GM19467 (cell line): ENCODE data around the gene VASP.

Experiments
- ATAC-seq: cut with Tn5 transposase; IDR thresholded peaks from one replicate; pipeline ENCODE4 v1.9.1; 2021; ENCODE audit warnings: mild to moderate bottlenecking, moderate library complexity; ENCODE audit not compliant: unreplicated experiment

Gene VASP

GRCh38 chr19:45506989-45507871 lies at the start of gene VASP:
Gene VASP (plus strand): TSS chr19:45507479. CDS start chr19:45507772, 293 bp downstream.
- peak; percentile 43 for ATAC-seq

- no peak for ATAC-seq
These were observed 49.5 kb upstream of the VASP start for GRCh38 chr19:45457776-45458175.

GRCh38 chr19:45460807-45461347 lies 46.4 kb upstream of the VASP start:
- ATAC-seq = no peak

- ATAC-seq = no peak
These were observed 45.1 kb upstream of the VASP start for GRCh38 chr19:45462174-45462573.

DNA sequence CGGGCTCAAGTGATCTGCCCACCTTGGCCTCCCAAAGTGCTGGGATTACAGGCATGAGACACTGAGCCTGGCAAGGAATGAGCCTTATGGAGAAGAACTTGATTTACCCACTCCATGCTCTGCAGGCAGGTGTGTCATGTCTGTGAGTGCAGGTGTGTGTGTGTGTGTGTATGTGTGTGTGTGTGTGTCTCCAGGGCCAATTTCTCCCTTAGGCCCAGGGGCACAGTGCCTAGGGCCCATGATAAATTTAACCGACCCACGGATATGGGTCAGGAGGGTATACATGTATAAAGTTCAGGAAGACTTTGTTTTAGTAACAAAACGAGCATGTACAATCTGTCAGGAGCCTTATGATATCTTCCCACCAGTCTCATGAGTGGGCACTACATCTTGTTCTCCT lies 44.0 kb upstream of the VASP start:
- no peak for ATAC-seq

DNA sequence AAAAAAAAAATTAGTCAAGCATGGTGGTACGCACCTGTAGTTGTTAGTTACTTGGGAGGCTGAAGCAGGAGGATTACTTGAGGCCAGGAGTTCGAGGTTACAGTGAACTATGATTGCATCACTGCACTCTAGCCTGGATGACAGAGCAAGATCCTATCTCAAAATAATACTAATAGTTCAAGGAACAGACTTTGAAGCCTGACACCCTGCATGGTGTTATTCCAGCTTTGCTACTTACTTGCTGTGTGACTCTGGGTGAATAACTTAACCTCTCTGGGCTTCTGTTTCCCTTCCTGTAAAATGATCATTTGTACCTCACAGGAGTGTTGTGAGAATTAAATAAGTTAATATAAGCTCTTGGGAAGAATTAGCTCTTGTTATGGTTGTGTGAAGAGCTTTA lies 43.0 kb upstream of the VASP start:
- no peak for ATAC-seq

DNA sequence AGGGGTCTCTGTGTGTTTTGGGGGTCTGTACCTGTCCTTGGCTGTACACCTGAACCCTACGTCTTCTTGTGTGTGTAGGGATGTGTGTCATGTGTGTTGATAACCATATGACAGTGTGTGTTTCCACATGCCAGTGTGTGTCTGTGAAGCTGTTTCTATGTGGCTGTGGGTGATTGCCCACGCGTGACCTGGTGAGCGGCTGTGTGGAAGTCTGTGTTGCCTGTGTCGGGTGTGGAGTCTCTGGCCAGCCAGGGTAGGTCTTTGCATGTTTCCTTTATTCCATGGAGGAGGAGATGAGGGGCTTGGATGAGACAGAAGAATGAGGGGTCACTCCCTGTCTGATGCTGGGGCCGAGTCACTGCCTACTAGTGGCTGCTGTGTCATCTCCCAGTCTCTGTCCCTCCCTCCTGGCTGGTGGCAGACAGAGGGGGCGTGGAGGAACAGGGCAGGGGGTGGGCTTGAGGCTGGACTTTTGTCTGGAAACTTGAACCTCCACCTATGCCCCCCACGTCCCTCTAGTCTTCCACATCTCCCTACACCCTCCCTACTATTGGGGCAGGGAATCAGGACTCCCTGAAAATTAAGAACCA lies 42.3 kb upstream of the VASP start:
- no peak for ATAC-seq

DNA sequence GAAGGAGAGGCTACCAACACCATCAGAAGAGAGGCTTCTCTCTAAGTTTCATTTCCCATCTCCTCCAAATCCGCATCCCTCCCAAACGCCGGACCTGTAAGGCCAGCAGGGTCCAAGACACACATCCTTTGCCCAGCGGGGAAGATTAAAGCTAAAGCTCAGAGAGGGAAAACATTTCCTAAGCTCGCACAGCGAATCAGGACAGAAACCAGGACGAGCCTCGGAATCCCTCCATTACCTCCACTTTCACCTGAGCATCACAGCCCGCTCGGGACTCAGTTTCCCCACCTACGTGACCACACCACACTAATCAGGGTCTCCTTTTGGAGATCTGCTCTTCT lies 40.2 kb upstream of the VASP start:
- ATAC-seq = no peak

DNA sequence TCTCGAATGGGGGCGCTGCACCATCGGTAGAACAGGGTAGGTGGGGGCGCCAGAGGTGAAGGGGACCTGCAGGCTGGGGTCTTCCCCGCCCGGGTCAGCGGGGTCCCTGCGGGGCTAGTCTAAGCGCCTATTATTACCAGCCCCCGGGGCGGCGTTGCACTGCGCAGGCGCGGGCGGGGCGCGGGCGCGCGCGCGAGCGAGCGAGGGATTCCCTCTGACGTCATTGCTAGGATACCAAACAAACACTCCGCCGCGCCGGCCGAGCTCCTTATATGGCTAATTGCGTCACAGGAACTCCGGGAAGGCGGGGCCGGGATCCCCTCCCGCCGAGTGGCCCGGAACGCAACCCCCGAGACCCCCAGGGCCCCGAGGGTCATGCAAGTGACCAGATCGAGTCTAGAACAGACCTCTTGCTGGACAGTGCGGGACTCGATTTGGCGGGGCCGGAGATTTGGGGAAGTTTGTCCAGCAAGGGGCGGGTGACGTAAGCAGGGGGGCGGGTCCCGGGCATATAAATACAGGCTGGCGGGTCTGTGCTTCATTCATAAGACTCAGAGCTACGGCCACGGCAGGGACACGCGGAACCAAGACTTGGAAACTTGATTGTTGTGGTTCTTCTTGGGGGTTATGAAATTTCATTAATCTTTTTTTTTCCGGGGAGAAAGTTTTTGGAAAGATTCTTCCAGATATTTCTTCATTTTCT lies 39.7 kb upstream of the VASP start, which contains the start of gene FOSB:
TSS of gene FOSB (plus strand) at position 541 of the 703 bp plus-strand sequence. CDS start 591 bp downstream, outside the sequence.
- peak; percentile 52 for ATAC-seq

DNA sequence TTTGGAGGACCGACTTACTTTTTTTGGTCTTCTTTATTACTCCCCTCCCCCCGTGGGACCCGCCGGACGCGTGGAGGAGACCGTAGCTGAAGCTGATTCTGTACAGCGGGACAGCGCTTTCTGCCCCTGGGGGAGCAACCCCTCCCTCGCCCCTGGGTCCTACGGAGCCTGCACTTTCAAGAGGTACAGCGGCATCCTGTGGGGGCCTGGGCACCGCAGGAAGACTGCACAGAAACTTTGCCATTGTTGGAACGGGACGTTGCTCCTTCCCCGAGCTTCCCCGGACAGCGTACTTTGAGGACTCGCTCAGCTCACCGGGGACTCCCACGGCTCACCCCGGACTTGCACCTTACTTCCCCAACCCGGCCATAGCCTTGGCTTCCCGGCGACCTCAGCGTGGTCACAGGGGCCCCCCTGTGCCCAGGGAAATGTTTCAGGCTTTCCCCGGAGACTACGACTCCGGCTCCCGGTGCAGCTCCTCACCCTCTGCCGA lies 39.1 kb upstream of the VASP start:
- ATAC-seq = peak; percentile 10

DNA sequence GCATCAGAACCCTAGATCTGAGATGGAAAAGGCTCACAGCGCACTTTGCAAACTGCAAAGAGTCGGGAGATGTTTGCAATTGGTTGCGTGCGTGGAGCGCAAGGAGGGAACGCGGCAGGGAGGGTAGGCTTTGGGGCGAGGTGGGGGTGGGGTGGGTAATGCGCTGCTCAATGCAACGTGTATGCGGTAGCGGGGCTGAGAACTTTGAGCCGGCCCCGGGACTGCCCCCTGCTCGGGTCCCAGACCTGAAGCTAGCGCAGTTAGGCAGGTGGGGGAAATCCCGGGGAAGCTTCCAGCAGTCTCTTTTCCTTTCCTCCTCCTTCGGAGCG lies 38.5 kb upstream of the VASP start:
- no peak for ATAC-seq

GRCh38 chr19:45469132-45469944 lies 37.9 kb upstream of the VASP start:
- ATAC-seq = peak; percentile 47

- ATAC-seq = no peak
These were observed 37.1 kb upstream of the VASP start for GRCh38 chr19:45469945-45470761.

DNA sequence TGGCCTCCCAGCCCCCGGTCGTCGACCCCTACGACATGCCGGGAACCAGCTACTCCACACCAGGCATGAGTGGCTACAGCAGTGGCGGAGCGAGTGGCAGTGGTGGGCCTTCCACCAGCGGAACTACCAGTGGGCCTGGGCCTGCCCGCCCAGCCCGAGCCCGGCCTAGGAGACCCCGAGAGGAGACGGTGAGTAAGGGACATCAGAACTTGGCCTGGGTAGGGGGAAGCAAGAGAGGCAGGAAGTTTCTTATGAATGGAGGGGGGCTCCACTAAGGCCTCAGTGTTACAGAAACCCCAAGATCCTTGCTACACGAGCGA lies 36.6 kb upstream of the VASP start:
- ATAC-seq = no peak

DNA sequence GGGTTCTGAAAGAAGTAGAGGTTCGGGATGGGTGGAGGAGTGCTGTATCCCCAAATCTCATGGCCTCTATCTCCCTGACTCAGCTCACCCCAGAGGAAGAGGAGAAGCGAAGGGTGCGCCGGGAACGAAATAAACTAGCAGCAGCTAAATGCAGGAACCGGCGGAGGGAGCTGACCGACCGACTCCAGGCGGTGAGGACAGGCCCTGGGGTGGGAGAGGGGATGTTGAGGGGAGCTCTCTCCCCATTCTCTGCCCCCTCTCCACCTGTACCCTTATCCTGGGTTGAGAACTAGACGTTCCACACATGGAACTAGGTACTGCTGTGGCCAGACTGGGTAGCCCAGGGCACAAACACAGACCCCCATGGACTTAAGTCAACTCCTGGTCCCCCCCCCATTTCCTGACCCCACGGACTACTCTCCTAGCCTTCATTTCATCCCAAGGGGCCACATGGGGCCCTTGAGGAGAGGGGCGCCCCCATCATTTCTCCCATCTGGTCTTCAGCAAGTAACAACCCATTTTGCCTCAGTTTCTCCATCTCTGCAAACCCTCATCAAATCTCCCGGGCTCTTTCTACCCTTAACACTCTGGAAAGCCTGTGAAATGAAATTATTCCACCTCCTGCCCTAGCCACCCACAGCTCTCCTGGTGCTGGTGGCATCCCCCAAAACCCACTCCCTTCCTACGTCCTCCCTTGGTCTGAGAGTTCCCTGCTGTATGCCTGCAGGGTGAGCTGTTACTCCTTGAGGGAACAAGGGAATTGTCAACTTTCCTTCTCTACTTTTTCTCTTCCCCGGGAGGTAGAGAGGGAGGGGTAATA lies 36.0 kb upstream of the VASP start:
- no peak for ATAC-seq

GRCh38 chr19:45471931-45472562 lies 35.2 kb upstream of the VASP start:
- no peak for ATAC-seq

DNA sequence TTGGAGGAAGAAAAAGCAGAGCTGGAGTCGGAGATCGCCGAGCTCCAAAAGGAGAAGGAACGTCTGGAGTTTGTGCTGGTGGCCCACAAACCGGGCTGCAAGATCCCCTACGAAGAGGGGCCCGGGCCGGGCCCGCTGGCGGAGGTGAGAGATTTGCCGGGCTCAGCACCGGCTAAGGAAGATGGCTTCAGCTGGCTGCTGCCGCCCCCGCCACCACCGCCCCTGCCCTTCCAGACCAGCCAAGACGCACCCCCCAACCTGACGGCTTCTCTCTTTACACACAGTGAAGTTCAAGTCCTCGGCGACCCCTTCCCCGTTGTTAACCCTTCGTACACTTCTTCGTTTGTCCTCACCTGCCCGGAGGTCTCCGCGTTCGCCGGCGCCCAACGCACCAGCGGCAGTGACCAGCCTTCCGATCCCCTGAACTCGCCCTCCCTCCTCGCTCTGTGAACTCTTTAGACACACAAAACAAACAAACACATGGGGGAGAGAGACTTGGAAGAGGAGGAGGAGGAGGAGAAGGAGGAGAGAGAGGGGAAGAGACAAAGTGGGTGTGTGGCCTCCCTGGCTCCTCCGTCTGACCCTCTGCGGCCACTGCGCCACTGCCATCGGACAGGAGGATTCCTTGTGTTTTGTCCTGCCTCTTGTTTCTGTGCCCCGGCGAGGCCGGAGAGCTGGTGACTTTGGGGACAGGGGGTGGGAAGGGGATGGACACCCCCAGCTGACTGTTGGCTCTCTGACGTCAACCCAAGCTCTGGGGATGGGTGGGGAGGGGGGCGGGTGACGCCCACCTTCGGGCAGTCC lies 34.5 kb upstream of the VASP start:
- ATAC-seq = no peak

DNA sequence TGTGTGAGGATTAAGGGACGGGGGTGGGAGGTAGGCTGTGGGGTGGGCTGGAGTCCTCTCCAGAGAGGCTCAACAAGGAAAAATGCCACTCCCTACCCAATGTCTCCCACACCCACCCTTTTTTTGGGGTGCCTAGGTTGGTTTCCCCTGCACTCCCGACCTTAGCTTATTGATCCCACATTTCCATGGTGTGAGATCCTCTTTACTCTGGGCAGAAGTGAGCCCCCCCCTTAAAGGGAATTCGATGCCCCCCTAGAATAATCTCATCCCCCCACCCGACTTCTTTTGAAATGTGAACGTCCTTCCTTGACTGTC lies 34.0 kb upstream of the VASP start:
- no peak for ATAC-seq
